NCI-H345 treated with DMSO at 0.1 percent for 48 hours (cell line): Measurements from ENCODE around the gene SLC25A51.

Experiments
- DNase-seq: peaks from one replicate; lab custom pipeline; 2025; ENCODE audit not compliant: unreplicated experiment; lab: John Stamatoyannopoulos, UW

The SLC25A51 gene

DNA sequence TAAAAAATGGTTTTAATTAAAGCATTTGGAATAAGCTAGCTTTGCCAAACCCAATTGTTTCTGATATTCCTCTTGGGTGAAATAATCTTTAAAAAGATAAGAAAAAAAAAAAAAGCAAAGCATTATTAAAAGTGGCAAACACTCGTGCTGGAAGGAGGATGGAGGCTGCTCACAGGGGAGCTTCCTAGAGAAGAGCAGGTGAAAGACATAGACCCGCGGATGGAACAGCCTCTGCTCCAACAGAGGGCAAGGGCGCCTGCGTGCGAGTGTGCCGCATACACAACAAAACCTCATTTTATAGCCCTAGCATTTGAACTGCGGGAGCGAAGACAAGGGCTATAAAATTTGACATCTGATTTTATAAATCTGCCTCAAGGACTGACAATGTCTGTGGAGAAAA is 33.4 kb upstream of the SLC25A51 start:
- no peak for DNase-seq

DNA sequence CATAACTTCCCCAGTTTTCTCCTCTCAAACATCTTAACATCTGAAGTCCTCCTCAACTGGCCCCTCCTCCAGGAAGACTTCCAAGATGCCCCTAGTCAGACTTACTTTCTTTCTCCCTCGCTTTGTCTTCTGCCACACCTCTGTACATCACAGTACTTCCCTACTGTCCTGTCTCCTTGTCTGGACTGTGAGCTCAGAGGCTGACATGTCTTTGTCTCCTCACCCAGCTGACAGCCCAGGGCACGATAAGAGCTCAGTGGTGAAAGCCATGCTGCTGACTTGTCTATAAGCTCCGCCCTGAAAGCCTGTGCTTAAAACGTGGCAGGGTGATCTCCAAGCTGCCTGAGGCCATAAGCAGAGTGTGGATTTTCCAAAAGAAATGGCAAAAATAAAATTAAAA is 33.0 kb upstream of the SLC25A51 start:
- DNase-seq: no peak

DNA sequence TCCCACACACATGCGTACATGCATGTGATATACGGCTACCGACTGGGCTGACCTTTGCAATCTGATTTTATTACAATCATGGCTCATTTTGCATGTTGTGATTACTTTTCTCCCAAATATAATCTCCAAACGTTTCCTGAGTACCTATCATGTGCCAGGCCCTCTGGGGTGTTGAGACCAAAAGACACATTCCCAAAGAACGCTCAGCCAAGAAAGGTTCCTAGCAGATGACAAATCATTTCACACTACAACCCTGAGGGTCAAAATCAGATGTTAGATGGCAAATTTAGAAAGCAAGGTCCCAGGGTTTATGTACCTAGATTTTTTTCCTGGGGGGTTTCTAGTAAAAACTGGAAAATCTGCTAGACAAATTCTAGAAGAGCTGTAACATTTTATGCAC is 32.4 kb upstream of the SLC25A51 start:
- DNase-seq: no peak

DNA sequence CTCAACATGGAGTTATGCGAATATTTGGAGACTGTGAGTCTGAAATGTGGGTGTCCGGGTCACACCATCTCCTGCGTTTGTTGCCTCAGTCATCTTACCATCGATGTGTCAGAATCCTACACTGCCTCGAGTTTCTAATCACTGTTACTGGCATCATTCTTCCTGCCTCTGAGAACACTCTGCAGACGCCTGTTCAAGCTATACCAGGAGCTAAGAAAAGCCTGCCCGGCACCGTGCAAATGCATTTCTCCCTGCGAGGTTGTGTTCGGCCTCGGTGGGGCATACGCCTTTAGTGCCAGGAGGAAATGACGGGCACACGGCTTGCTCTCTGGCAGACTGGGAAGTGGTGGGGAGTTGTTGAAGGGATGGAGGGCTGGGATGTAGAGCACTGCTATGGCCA is 31.2 kb upstream of the SLC25A51 start:
- no peak for DNase-seq

DNA sequence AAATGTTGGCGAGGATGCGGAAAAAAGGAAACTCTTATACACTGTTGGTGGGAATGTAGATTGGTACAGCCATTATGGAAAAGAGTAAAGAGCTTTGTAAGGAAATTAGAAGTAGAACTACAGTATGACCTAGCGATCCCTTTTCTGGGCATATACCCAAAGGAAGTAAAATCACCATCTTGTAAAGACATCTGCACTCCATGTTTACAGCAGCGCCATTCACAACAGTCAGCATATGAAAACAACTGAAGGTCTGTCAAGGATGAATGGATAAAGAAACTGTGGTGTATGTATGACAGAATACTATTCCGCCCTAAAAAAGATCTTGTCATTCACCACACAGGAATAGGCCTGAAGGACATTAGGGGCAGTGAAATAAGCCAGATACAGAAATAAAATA is 27.7 kb upstream of the SLC25A51 start:
- DNase-seq: no peak

DNA sequence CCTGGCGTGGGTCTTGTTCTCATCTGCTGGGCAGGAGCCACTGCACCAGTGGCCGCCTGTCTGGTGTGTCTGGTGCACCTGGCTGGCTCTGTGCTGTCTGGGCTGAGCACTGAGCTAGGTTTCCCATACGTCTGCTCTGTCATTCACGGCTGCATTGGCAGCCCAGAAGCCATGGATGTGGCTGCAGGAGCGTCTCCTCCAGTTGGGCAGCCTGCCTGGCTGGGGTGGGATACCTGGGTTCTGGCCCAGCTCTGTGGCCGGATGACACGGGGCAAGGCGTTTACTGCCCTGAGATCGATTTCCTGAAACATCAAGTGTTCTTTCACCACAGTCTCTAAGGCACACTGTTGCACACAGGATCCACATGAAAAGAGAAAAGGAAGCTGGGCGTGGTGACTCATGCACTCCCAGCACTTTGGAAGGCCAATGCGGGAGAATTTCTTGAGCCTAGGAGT is 25.5 kb upstream of the SLC25A51 start:
- no peak for DNase-seq

DNA sequence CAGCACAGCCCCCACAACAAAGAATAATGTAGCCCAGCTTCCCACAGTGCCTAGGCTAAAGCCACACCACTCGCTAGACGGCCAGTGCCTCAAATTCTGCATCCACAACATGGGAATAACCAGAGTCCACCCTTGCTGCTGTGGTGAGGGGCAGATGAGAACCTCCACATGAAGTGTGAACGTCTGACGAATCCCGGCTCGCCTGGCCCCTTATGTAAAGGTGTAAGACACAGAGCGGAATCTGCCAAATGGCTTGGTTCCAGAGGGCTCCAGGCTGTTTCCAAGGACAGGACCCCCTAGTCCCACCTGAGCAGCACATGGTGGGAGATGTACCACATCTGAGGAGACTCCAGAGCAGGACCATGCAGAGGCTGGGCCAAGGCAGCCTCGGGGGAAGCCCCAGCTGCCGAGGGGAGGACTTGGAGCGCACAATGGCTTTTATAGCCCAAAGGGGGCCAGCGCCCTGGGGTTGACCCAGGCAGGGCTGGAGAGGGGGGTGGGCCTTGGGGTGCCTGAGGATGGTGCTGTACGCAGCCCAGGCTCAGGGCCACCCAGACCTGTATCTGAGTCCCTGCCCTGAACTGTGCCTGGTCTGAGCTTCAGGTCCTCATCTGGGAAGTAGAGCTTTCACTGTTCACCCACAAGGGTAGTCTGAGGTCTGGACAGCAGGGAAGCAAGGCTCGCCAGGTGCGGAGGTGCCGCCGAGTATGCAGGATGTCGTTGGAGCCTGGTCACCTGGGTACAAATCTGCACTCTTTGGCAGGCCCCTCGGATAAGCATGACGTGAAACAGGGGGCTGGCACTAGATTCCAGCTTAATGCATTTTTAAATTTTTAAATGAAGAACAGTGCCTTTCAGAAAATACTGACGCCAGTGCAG is 24.9 kb upstream of the SLC25A51 start:
- DNase-seq: no peak

DNA sequence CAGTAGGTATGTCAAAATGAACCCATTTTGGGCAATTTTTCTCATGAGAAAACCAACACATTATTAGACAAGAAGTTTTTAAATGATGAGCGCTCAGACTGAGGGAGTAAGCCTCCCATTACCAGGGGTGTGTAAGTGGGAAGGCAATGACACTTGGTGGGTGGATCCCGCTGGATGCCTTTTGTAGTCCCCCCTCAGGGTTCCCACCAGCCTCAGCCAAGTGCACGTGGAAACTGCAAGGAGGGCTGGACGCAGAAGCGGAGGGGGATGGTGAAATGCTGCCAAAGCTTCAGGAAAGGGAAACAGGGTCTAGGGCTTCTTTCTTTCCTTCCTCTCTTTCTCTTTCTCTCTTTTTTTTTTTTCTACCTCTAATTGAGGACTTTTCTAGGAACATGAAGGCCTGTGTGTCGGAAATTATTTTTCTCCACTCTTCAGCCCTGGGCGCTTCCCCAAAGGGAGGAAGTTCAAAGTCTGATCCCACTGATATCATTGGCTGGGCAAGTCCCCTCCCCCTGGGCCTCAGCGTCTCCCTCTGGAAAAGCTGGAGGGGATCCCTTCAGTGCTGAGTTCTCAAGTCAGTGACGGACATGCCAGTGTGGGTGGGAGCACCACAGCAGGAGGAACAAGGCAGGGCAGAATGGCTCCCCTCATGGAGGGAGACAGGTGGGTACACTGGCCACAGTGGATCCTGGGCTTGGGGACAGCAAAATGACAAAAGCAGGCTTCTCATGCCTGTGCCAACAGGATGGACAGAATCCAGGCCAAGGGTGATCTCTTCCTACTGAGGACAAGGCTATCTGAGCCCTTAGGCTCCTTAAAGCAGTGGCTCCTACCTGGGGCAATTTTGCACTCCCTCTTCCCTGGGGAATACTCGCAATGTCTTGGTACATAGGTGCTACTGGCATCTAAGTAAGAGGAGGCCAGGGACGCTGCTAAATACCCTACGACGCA is 23.9 kb upstream of the SLC25A51 start:
- no peak for DNase-seq

DNA sequence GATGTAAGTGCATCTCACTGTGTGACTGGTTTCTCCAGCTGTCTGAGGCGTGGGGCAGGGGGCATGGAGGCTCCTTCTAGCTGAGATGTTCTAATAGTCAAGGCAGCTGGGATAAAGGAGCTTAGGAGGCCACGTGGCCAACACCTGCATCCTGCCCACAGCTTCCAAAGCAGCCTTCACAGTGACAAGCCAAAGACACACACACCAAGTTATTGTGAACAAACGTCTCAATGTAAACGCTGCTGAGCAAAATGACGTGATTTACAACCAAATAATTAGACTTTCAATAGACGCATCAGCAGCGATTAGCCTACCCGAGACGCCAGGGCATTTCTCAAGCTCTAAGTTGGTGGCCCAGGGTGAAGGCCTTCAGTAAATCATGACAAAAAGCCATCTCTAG is 23.2 kb upstream of the SLC25A51 start:
- DNase-seq: no peak

DNA sequence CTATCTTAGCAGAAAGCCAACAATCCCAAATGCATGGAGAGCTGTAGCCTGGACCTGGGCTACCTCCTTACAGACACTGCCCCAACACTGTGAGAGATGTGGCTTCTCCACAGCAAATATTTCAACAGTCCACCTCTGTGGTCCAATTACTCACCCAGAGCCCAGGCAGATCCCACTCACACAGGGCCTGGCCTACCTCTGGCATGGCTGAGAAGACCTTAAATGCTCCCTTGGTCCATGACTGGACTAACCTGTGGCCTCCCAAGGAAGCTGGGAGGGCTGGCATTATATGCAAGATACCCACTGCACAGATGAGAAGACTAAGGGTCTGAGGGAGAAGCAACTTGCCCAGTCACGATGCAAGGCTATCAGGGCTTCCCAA is 22.8 kb upstream of the SLC25A51 start:
- no peak for DNase-seq

DNA sequence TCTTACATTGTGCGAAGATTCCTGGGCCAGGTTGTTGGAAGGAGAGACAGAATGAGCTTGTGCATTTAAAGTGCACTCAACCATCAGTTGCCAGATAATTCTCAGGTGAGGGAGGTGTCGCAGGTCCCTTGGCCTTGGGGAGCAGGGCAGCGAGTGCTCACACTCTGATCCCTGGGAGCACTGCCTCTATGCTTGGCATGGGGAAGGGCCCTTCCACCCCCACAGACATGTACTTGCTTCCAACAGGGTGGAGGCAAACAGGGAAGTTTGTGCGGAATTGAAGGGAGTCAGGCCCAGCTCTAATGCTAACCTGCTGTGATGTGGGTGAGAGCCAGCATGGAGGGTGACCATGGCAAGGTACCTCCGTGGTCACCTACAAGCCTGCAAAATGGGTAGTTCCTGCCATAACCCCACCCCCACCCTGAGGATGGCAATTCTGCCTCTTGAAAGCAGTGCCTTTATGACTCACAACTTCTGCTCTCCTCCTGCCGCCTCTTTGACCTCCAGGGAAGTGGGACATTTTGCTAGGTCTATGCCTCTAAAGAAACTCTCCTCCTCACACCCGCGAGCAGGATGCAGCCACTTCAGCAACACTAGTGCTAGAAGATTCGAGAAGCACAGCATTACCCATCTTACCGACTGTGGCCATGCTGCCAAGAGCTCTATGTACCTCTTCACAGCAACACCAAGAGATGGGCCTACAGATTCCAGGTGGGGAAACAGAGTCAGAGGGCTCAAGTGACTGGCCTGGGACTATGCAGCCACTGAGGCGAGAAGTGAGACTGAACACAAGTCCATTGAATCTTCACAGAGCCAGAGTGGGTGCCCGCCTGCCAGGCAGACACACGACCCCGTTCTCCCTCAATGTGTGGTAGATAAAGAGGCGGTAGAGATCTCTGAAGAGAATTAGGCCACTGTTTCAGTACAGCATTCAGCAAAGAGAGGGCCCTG is 22.1 kb upstream of the SLC25A51 start:
- DNase-seq: no peak

DNA sequence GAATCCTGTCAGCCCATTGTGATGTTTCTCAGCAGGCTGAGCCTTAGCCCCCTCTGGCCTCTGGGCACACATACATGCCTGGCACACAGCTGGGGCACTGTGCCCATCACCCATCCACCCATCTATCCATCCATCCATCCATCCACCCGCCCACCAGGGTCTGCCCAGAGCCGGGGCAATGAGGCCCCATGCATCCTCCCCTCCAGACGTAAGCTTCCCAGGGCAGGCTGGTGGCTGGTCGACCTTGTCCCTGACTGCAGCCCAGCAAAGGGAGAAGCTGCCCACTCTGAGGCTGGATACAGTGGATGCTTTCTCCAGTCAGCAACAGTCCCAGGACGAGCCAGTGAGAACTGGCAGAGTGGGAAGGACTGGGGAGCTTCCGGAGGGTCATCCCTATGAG is 21.1 kb upstream of the SLC25A51 start:
- no peak for DNase-seq

DNA sequence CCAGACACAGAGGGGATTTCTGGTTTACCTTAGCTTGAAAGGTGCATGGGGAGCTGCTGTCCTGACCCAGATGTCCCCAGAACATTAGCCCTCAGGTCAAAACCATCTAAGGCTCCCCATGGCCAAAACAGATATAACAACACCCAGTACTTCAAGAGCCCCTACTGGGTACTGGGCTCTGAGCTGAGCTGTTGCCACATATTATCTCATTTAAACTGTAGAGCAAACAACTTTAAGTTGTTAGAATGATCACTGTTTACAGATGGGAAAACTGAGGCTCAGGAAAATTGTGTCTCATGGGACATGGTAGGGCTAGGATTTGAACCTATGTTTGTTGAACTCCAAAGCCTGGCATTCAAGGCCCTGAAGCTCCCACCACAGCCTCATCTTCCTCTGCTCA is 20.6 kb upstream of the SLC25A51 start:
- no peak for DNase-seq

DNA sequence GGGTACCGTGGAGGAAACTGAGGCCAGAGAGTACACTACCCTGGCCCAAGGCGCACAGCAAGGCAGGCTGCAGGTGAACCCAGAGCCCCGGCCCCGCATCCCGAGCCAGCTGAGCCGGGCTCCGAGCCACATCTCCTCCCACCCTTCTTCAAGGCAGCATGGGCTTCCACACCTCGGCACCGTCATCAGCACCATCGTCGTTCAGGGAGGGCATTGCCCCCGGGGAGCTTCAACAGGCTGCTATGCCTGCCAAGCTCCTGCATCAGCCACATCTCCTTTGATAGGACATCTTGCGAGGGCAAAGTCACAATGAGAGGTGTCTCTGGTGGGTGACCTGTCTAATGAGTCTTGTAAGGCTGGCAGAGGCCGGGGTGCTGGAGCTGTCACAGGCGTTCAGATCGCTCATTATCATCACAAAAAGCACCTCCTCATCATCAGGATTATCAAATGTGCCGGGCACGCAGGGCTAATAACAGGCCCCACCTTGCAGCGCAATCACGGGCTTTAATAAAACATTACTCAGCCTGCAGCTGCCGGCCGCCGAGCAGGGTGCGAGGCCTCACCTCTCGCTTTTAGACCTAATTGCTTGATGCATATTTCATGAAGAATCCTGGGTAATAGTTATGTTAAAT is 20.0 kb upstream of the SLC25A51 start:
- DNase-seq: no peak

DNA sequence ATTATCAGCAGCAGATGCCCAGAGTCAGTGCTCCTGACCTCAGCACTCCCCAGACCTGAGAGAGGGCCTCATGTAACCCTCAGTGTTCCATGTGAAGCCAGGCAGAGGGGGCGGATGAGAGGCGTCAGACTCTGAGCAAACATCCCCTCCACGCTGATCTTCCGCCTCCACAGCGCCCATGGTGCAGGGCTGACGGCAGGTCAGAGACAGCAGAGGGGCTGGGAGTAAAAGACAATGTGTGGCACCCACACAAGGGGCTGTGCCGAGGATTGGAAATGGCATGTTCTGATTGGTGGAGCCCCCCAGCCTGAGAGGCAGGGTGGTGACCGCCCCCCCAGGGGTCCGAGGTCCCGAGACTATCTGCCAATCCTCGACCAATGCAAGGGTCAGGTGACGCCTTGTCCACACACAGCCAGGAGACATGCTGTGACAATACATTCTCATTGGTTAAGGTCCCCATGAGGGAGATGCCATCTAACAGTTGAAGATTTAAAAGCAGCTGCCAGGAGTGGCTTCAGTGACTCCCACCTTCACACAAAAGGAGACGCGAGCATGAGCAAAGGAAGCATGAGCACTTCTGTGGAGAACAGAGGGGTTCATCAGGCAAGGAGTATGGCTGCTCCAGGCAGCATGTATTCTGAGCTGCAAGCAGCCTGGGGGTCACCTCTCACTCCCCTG is 19.3 kb upstream of the SLC25A51 start:
- DNase-seq: no peak

DNA sequence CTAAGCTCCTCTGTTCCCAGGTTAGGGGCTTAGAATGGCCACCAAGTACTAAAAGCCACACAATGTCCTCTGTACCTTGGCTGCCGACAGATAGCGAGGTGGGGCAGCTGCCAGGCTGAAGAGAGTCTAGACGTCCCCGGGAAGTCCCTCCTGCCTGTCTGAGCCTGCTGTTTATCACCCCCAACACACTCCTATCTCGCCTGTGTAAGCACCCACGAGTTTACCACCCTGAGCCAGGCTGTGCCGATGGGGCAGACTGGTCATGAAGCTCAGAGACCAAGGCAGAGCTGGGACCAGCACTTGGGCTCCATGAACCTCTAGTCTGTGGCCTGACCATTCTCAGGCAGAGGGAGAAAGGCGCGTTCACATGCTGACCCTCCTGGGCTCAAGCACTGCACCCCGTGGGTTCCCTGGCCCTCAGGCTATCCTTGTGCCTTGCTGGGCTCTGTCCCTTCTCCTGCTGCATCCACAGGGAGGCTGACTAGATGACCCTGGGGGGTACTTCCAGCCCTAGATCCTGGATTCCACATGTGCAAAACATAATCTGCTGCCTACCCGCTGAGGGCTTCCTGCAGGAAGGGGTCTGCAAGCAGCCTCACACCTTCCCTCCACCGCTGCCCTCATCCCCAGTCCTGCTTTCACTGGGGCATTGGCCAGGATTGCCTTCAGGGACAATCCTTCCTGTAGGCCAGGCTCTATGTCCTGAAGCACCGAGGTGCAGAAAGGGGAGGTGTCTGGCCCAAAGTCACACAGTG is 18.6 kb upstream of the SLC25A51 start:
- no peak for DNase-seq

DNA sequence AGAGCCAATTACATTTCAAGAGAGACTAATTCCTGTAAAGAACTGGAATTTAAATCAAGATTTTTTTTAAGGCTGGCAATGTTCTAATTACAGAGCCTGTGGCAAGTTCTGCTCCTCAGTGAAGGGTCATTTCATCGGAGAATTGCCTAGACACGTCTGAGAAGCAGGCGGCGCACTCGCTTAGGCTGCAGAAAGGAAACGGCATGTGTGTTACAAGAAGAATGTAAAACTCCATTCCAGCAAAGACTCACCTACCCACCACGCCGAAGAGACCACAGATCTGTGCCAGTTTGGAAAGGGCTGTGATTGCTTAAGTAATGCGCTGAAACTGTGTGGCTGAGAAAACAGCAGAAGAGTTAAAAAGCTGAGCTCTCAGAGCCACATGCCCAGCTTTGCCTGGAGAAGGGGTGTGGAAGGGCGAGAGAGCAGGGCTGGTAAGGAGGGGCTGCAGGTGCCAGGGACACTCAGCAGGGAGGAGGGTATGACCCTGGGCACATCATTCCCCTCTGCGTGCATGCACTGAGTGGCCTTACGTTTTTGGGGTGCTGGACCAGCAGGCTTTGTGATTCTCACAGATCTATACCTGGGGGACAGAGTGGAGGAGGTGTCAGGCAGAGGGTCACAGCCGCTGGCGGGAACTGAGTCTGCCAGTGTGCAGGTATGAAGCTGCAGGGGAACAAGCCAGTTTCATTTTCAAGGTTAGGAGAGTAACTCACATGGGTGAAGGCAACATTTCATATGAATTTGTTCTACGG is 17.8 kb upstream of the SLC25A51 start:
- DNase-seq: no peak

DNA sequence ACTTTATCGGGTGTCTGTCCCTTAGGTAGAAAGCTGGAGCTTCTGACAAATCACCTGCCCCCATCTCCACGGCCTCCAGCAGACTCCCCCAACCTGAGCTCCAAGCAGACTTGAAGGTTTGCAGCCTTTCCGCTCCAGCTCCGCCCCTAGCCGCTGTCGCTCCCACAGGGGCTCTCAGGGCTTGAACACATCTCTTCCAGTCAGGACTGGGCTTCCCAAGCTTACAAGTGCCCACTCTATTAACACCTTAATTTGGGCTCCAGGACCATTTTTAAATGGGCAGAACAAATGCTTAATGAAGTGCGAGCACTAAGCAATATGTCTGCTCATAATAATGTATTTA is 17.2 kb upstream of the SLC25A51 start:
- DNase-seq: no peak
